GM12801 (cell line): ENCODE data around the gene ELF5.

Experiments used
- TF ChIP-seq, protein P1 (sequence below): IDR thresholded peaks from one replicate; pipeline ENCODE4 v1.5.1; 2011; ENCODE audit warnings: control low read depth; ENCODE audit not compliant: insufficient read length; ENCODE audit errors: extremely low read depth

ELF5 gene

DNA sequence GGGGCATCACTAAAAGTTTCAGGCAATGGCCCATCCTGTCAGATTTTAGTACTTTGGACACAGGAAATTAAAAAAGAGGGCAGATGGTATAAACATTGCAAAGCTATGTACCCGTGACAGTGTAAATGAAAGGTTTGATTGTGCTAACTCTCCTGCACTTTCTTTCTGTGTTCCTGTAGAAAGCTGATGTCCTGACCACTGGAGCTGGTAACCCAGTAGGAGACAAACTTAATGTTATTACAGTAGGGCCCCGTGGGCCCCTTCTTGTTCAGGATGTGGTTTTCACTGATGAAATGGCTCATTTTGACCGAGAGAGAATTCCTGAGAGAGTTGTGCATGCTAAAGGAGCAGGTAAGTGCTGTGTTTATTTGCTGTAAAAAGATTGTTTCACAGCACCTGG, 64.6 kb downstream of the ELF5 start:
- TF ChIP-seq, protein P1, sequence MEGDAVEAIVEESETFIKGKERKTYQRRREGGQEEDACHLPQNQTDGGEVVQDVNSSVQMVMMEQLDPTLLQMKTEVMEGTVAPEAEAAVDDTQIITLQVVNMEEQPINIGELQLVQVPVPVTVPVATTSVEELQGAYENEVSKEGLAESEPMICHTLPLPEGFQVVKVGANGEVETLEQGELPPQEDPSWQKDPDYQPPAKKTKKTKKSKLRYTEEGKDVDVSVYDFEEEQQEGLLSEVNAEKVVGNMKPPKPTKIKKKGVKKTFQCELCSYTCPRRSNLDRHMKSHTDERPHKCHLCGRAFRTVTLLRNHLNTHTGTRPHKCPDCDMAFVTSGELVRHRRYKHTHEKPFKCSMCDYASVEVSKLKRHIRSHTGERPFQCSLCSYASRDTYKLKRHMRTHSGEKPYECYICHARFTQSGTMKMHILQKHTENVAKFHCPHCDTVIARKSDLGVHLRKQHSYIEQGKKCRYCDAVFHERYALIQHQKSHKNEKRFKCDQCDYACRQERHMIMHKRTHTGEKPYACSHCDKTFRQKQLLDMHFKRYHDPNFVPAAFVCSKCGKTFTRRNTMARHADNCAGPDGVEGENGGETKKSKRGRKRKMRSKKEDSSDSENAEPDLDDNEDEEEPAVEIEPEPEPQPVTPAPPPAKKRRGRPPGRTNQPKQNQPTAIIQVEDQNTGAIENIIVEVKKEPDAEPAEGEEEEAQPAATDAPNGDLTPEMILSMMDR, result no peak

DNA sequence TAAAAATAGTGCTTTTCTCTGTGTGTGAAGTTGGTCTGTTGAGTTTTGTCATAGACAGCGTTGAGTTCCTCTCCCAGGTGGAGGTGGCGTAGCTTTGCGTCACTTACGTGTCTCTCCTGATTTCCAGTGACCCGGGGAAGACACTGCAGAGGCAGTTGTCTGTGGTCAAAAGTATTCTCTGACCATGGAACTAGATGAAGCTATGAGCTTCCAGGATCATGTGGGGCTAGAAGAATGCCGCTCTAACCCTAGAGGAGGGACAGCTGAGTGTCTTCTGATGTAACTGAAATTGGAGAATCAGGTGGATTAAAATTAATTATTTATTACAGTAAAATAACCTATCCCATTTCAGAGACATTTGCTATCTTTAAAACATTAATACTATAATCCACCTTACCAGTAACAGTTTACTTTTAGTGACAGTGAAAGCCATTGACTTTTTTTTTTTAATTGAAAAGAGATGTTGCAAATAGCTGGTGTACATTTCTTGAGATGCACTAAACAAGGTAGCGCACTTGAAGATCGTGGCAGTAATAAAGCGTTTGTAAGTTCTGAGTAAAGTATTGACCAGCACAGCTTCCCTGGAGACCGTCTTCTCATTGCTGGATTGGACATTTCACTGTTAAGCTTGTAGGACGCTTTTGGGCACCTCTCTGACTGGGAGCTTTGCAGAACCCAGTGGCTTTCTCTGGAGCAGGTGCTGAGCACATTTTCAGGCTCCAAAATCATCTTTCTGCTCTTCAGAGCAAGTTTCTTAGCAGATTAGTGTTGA, 65.2 kb downstream of the ELF5 start:
- TF ChIP-seq, protein P1, result no peak

DNA sequence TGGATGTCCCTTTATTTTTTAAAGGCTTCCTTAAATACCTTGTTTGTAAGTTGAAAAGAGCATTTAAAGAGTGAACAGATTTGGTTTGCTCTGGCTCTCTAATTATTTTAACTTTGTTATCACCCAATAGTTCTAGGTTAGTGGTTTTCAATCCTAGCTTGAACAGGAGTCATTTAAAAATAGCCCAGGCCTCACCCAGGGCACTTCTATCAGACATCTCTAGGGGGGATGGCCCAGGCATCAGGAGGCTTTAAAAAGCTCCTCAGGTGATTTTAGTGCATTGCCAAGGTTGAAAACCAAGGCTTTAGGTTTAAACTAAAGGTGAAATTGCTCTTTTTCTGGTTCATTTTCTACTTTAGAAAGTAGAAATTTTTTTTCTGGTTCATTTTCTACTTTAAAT, 66.5 kb downstream of the ELF5 start:
- TF ChIP-seq, protein P1, result no peak

DNA sequence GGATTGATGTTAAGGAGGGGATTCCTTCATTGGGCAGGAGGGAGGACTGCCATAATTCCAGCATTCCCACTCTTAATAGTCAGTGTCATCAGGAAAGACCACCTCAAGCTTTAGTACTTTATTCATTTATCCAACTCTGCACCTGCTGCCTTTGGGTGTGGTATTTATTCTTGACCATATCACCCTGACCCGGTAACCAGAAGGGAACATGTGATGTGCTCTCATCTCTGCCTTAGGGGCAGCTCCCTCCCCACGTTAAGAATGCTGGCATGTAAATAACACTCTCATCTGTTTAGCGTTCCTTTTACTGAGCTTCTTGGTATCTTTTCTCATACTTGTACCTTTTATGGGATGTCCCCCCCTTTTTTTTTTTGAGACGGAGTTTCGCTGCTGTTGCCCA, 67.2 kb downstream of the ELF5 start:
- TF ChIP-seq, protein P1, result no peak

DNA sequence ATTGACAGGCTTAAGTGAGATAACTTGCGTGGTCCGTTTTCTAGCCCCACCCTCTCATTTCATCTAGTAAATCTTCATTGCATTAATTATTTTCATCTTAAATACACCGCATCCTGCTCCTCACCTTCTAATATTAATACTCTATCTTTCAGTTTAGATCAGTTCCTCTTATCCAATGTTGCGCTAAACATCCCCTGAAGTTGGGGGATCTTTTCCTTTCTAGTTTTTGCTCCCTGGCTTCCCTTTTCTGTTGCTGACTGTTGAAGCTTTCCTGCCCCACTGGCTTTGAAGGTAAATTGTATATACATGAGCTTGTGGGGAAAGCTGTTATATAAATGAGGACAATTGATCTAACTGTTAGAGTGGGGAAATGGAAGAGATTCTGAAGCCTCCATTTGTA, 67.6 kb downstream of the ELF5 start:
- TF ChIP-seq, protein P1, result no peak

DNA sequence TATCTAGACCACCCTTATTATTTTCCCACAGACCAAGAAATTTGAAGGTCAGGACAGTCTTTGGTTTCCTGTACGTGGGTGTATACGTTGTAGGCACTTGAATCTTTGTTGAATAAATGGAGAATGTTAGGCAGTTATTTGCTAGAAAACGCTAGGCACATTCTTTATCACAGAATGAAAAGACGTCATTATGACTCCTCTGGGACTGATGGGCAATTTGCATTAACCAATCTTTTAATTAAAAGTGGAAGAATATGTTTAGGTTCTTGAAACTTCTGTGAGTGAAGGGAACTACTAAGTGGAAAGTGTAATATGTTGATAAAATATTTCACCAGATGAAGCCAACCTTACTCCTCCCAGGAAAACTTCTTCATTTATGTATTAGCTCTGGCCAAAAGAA, 69.2 kb downstream of the ELF5 start:
- TF ChIP-seq, protein P1, result no peak

DNA sequence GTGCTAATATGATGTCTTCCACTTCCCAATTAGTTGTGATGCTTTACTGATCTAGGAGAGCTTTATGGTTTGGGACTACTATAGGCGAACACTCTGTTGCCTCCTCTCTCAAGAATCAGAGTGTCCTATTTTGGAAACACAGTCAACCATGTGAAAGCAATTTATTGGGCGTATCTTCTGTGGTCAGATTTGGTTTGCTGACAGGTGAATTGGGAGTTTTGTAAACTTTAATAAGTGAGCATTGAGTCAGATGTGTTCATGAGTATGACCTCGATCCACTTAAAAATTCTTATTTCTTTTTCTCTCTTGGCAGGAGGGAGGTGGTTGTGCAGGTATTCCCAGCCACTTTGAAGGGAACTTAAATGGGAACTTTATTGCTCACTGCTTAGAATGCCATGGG, 70.5 kb downstream of the ELF5 start:
- TF ChIP-seq, protein P1, result no peak
